ENCODE measurements around the gene PRR9.

Gene PRR9

GRCh38 chr1:153229076-153229829 lies 11.9 kb downstream of the PRR9 start:
- peak; percentile 95 for ATAC-seq

- ATAC-seq = no peak
- TF ChIP-seq SNAI2 (CRISPR knock-in tag; IDR thresholded peaks at IDR 0.05) (no peak), ZFP30 (CRISPR knock-in tag; IDR thresholded peaks at IDR 0.05) (no peak), CREB5 (CRISPR knock-in tag; IDR thresholded peaks at IDR 0.05; ENCODE audit: low read depth) (no peak), ZC3H10 (CRISPR knock-in tag; IDR thresholded peaks at IDR 0.05) (no peak), PATZ1 (CRISPR knock-in tag; IDR thresholded peaks at IDR 0.05; ENCODE audit: borderline replicate concordance) (no peak), CSDC2 (CRISPR knock-in tag; IDR thresholded peaks at IDR 0.05) (no peak), TOX (CRISPR knock-in tag; IDR thresholded peaks at IDR 0.05; ENCODE audit: borderline replicate concordance) (no peak), TSHZ2 (CRISPR knock-in tag; IDR thresholded peaks at IDR 0.05) (no peak), RARB (CRISPR knock-in tag; IDR thresholded peaks at IDR 0.05) (no peak)
Observed at GRCh38 chr1:153231363-153231762, 14.0 kb downstream of the PRR9 start.

GRCh38 chr1:153231785-153232184 lies 14.4 kb downstream of the PRR9 start:
- TF ChIP-seq CSRNP3 (CRISPR knock-in tag; IDR thresholded peaks at IDR 0.05) (no peak), ZC3H10 (CRISPR knock-in tag; IDR thresholded peaks at IDR 0.05) (no peak), PATZ1 (CRISPR knock-in tag; IDR thresholded peaks at IDR 0.05; ENCODE audit: borderline replicate concordance) (no peak)
- no peak for ATAC-seq

- ATAC-seq = no peak
- TF ChIP-seq RARB (CRISPR knock-in tag; IDR thresholded peaks at IDR 0.05) (no peak), BACH2 (CRISPR knock-in tag; IDR thresholded peaks at IDR 0.05; ENCODE audit: borderline replicate concordance) (no peak), POU6F1 (CRISPR knock-in tag; IDR thresholded peaks at IDR 0.05; ENCODE audit: borderline replicate concordance, low read depth) (no peak), PPARA (CRISPR knock-in tag; IDR thresholded peaks at IDR 0.05; ENCODE audit: borderline replicate concordance) (no peak), ESRRG (CRISPR knock-in tag; IDR thresholded peaks at IDR 0.05) (no peak)
Observed at GRCh38 chr1:153232553-153232952, 15.2 kb downstream of the PRR9 start.
